BLaER1 treated with 17β-estradiol and CSF1 and Interleukin-3, amounts not matched to agents 10 nM and 100 nM (cell line): ENCODE measurements around the gene KCNQ4.
A peak's percentile ranks its signal among the peaks of the same experiment; 100 is the strongest.

Experiments
- H3K27ac ChIP-seq, 11 experiments: shearing (Covaris generic); formaldehyde crosslinking; 2 replicates each; pipeline ENCODE4 v1.8.1; 2022
- H3K27me3 ChIP-seq, 11 experiments: shearing (Covaris generic); formaldehyde crosslinking; 2 replicates each; pipeline ENCODE4 v1.8.1; 2022
- H3K36me3 ChIP-seq, 11 experiments: shearing (Covaris generic); formaldehyde crosslinking; 2 replicates each; pipeline ENCODE4 v1.8.1; 2022
- H3K4me1 ChIP-seq, 10 experiments: shearing (Covaris generic); formaldehyde crosslinking; 2 replicates each; pipeline ENCODE4 v1.8.1; 2022
- H3K4me2 ChIP-seq, 11 experiments: shearing (Covaris generic); formaldehyde crosslinking; 2 replicates each; pipeline ENCODE4 v1.8.1; 2022
- H3K4me3 ChIP-seq, 10 experiments: shearing (Covaris generic); formaldehyde crosslinking; 2 replicates each; pipeline ENCODE4 v1.8.1; 2022
- H3K9ac ChIP-seq, 11 experiments: shearing (Covaris generic); formaldehyde crosslinking; 2 replicates each; pipeline ENCODE4 v1.8.1; 2022
- H3K9me3 ChIP-seq, 11 experiments: shearing (Covaris generic); formaldehyde crosslinking; replicated peaks in 1 of 11; 2 replicates each; pipeline ENCODE4 v1.8.1; 2022
- H4K20me1 ChIP-seq, 11 experiments: shearing (Covaris generic); formaldehyde crosslinking; 2 replicates each; pipeline ENCODE4 v1.8.1; 2022
- Cebpa-rat ChIP-seq, 11 experiments: shearing (Covaris generic); IDR thresholded peaks; 2 replicates each; pipeline ENCODE4 v1.8.1; 2022

The KCNQ4 gene

GRCh38 chr1:40856656-40857302 is 73.2 kb downstream of the KCNQ4 start:
- peaks cover 0 to 11% (median under 1%) of the 10 kb centered on the region in 11 experiments; a peak in 7 of 22 replicates for H4K20me1 ChIP-seq
- no peak overlapping the region for H3K4me3 ChIP-seq
- no peak overlapping the region for H3K27ac ChIP-seq
- peaks cover 21 to 49% (median 32%) of the 10 kb centered on the region in 10 experiments for H3K4me1 ChIP-seq
- H3K9me3 ChIP-seq, result no peaks in the 10 kb centered on the region
- H3K9ac ChIP-seq, result no peak overlapping the region
- no peak for TF ChIP-seq Cebpa-rat (IDR thresholded peaks at IDR 0.05)
- H3K36me3 ChIP-seq, result no peaks in the 10 kb centered on the region
- no peak overlapping the region for H3K4me2 ChIP-seq
- H3K27me3 ChIP-seq, result peaks cover 0 to 12% (median 0%) of the 10 kb centered on the region in 11 experiments; a peak in 6 of 22 replicates

DNA sequence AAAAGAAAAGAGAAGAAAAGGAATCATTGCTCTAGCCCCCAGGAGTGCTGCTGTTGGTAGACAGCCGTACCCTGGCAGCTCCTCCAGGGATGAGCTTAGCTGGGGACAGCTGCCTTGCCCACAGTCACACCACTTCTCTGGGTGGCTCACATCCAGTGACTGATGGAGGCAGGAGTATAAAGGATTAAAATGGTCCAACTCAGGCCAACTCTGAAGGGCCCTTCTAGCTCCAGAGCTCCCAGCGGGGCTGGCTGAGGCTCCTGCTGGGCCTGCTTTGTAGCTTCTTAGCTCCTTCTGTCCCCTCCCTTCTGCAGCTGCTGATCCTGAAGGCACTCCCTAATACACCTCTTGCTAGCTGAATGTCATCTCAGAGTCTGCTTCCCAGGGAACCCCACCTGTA is 74.2 kb downstream of the KCNQ4 start:
- peaks cover 23 to 42% (median 35%) of the 10 kb centered on the region in 10 experiments for H3K4me1 ChIP-seq
- H3K4me2 ChIP-seq, result peak overlapping the region in 2 of 11 experiments; percentile 2 to 95; a peak in 2 of 22 replicates
- H3K9ac ChIP-seq, result no peak overlapping the region
- TF ChIP-seq Cebpa-rat (IDR thresholded peaks at IDR 0.05), result no peak
- H3K4me3 ChIP-seq, result no peak overlapping the region
- H4K20me1 ChIP-seq, result peaks cover 0 to 14% (median 3%) of the 10 kb centered on the region in 11 experiments; a peak in 7 of 22 replicates
- H3K27me3 ChIP-seq, result peaks cover 0 to 14% (median 0%) of the 10 kb centered on the region in 11 experiments; a peak in 6 of 22 replicates
- no peak overlapping the region for H3K27ac ChIP-seq
- no peaks in the 10 kb centered on the region for H3K36me3 ChIP-seq
- H3K9me3 ChIP-seq, result no peaks in the 10 kb centered on the region

- peak overlapping the region; percentile 89 to 99 (median 98); a peak in 18 of 22 replicates for H3K4me2 ChIP-seq
- H3K9me3 ChIP-seq, result no peaks in the 10 kb centered on the region
- H3K4me1 ChIP-seq, result peaks cover 26 to 52% (median 46%) of the 10 kb centered on the region in 10 experiments
- H3K9ac ChIP-seq, result peak overlapping the region in 9 of 11 experiments; percentile 89 to 96 (median 93); a peak in 13 of 22 replicates
- peaks cover 0 to 14% (median 3%) of the 10 kb centered on the region in 11 experiments; a peak in 7 of 22 replicates for H4K20me1 ChIP-seq
- TF ChIP-seq Cebpa-rat (IDR thresholded peaks at IDR 0.05), result no peak
- H3K4me3 ChIP-seq, result no peak overlapping the region
- peaks cover 0 to 14% (median 0%) of the 10 kb centered on the region in 11 experiments; a peak in 6 of 22 replicates for H3K27me3 ChIP-seq
- H3K27ac ChIP-seq, result peak overlapping the region in 9 of 11 experiments; percentile 89 to 97 (median 94); a peak in 14 of 22 replicates
- no peaks in the 10 kb centered on the region for H3K36me3 ChIP-seq
Measured at GRCh38 chr1:40858856-40859416, 75.3 kb downstream of the KCNQ4 start.

GRCh38 chr1:40860706-40861223 is 77.2 kb downstream of the KCNQ4 start:
- peak in 10 of 11 experiments; percentile 59 to 97 (median 91); a peak in 18 of 22 replicates for TF ChIP-seq Cebpa-rat (IDR thresholded peaks at IDR 0.05)
- H3K27ac ChIP-seq, result peak overlapping the region; percentile 43 to 97 (median 93); a peak in 21 of 22 replicates
- peak overlapping the region; percentile 80 to 96 (median 90) for H3K9ac ChIP-seq
- no peaks in the 10 kb centered on the region for H3K36me3 ChIP-seq
- H3K27me3 ChIP-seq, result peaks cover 0 to 14% (median 0%) of the 10 kb centered on the region in 11 experiments; a peak in 6 of 22 replicates
- H3K4me1 ChIP-seq, result peaks cover 26 to 59% (median 48%) of the 10 kb centered on the region in 10 experiments
- peaks cover 0 to 14% (median 3%) of the 10 kb centered on the region in 11 experiments; a peak in 7 of 22 replicates for H4K20me1 ChIP-seq
- peak overlapping the region; percentile 61 to 97 (median 86) for H3K4me3 ChIP-seq
- H3K4me2 ChIP-seq, result peak overlapping the region; percentile 89 to 99 (median 98)
- no peaks in the 10 kb centered on the region for H3K9me3 ChIP-seq

- Histone ChIP-seq H3K27me3 (peaks cover 0 to 14% (median 0%) of the 10 kb centered on the region in 11 experiments; a peak in 6 of 22 replicates), H3K27ac (peak overlapping the region; percentile 43 to 97 (median 93); a peak in 21 of 22 replicates), H3K36me3 (no peaks in the 10 kb centered on the region), H3K9me3 (no peaks in the 10 kb centered on the region), H3K4me1 (peaks cover 26 to 62% (median 48%) of the 10 kb centered on the region in 10 experiments), H3K4me2 (peak overlapping the region; percentile 89 to 99 (median 98)), H4K20me1 (peaks cover 0 to 14% (median 3%) of the 10 kb centered on the region in 11 experiments; a peak in 7 of 22 replicates), H3K9ac (peak overlapping the region; percentile 80 to 96 (median 90)), H3K4me3 (peak overlapping the region; percentile 61 to 97 (median 86))
- TF ChIP-seq Cebpa-rat (IDR thresholded peaks at IDR 0.05), result no peak
Measured at GRCh38 chr1:40861224-40862003, 77.8 kb downstream of the KCNQ4 start.

DNA sequence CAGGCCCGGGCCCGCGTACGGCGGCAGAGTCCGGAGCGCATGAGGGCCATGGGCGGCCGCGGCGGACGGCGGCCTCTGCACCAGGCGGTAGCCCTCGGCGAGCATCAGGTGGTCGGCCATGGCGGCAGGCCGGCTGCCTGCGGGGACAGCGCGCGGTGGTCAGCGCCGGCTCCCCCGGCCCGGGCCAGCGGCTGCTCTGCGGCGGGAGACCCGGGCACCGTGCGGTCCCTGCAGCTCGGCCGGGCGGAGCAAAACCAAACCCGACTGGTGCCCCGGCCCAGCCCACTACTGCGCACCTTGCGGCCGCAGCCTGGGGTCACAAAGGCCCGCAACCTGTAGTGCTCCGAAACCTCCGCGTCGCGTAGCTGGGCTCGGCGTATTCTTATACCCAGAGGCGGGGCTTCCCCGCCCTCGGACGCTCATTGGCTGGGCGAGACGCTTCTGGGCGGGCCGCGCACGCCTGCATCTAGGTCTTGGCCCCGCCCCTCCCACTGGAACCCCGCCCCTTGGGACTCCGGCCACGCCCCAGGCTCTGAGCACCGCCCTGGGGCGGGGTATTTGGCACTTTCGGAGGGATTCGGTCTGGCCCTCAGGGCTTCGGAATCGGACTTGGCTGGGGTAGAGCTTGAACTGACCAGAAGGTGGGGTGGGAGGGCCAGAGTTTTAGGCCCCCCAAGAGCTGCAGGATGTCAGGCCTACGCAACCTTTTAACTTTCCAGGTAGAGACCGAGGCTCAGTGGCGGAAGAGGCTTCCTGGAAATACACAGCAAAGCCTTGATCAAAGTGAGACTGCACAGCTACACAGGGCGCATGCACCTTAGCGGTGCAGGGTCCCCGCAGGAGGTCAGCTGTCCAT is 78.6 kb downstream of the KCNQ4 start, which contains the start of gene CITED4:
Gene CITED4 (minus strand): TSS at position 356 of the 856 bp plus-strand sequence. CDS start 236 bp downstream, at position 120.
- no peak for TF ChIP-seq Cebpa-rat (IDR thresholded peaks at IDR 0.05)
- peak within 1 kb of the TSS; percentile 43 to 97 (median 93); a peak in 21 of 22 replicates for H3K27ac ChIP-seq
- no peaks in the 10 kb centered on the region for H3K9me3 ChIP-seq
- H3K9ac ChIP-seq, result peak within 1 kb of the TSS; percentile 80 to 96 (median 90)
- H3K36me3 ChIP-seq, result no peaks in the 10 kb centered on the region
- peak within 1 kb of the TSS; percentile 61 to 97 (median 86) for H3K4me3 ChIP-seq
- peak within 1 kb of the TSS; percentile 89 to 99 (median 98) for H3K4me2 ChIP-seq
- peaks cover 0 to 14% (median 0%) of the 10 kb centered on the region in 11 experiments; a peak in 6 of 22 replicates for H3K27me3 ChIP-seq
- peaks cover 26 to 62% (median 48%) of the 10 kb centered on the region in 10 experiments for H3K4me1 ChIP-seq
- H4K20me1 ChIP-seq, result peaks cover 0 to 14% (median 3%) of the 10 kb centered on the region in 11 experiments; a peak in 7 of 22 replicates

- H3K9ac ChIP-seq, result no peak overlapping the region
- no peak overlapping the region for H3K4me2 ChIP-seq
- no peak for TF ChIP-seq Cebpa-rat (IDR thresholded peaks at IDR 0.05)
- no peaks in the 10 kb centered on the region for H4K20me1 ChIP-seq
- no peak overlapping the region for H3K4me3 ChIP-seq
- peaks cover 0 to 12% (median 6%) of the 10 kb centered on the region in 11 experiments; a peak in 16 of 22 replicates for H3K9me3 ChIP-seq
- no peaks in the 10 kb centered on the region for H3K27me3 ChIP-seq
- no peak overlapping the region for H3K27ac ChIP-seq
- H3K36me3 ChIP-seq, result no peaks in the 10 kb centered on the region
- H3K4me1 ChIP-seq, result peaks cover 6 to 33% (median 11%) of the 10 kb centered on the region in 10 experiments
Measured at GRCh38 chr1:40868051-40868723, 84.6 kb downstream of the KCNQ4 start.
